Upper lobe of right lung (tissue), 1 donor: Measurements from ENCODE around the gene MGLL. TPM values are rescaled to one million over a fixed set of nuclear protein-coding genes. Genes with fewer than 3 reads are reported as not detected.

ENCODE experiments used
- ATAC-seq: fragments of 200-7000 bp; cut with Tn5 transposase; one replicate; pipeline ENCODE4 v1.9.1; 2020; ENCODE audit warnings: mild to moderate bottlenecking, moderate library complexity
- DNase-seq: peaks from one replicate; pipeline ENCODE4 v3.0.0-alpha.2; 2020
- H3K27ac ChIP-seq: fragments of 200-600 bp; one replicate; pipeline ENCODE4 v1.8.0; 2022
- H3K27me3 ChIP-seq: fragments of 200-600 bp; one replicate; pipeline ENCODE4 v1.8.0; 2022; ENCODE audit warnings: mild to moderate bottlenecking
- H3K36me3 ChIP-seq: fragments of 200-600 bp; one replicate; pipeline ENCODE4 v1.8.0; 2022
- H3K4me1 ChIP-seq: fragments of 200-600 bp; one replicate; pipeline ENCODE4 v1.8.0; 2022
- H3K4me3 ChIP-seq: fragments of 200-600 bp; one replicate; pipeline ENCODE4 v1.8.0; 2022; ENCODE audit warnings: mild to moderate bottlenecking
- H3K9me3 ChIP-seq: fragments of 200-600 bp; one replicate; pipeline ENCODE4 v1.8.0; 2022
- CTCF ChIP-seq: fragments of 200-600 bp; IDR thresholded peaks from one replicate; pipeline ENCODE4 v1.8.0; 2022; ENCODE audit warnings: antibody characterized with exemption
- intact Hi-C: fragments of 100-400 bp; cut with DNase I; formaldehyde crosslinking; loops from one replicate; pipeline ENCODE4 v1.11.0; 2022
- total RNA-seq: library from RNA; stranded (reverse); fragmentation: NEBNext Ultra II Directional; extraction: Animal tissue kit (Norgen Biotek cat#: 25700); gene quantifications from one replicate; pipeline ENCODE4 v1.2.1, GENCODE V29; 2021
- donor health status: DM: no; HTN: yes; CAD: no; lungs with severe emphysema.

Gene MGLL
- total RNA-seq, 1 donor from 2014 or later, result 194 TPM

GRCh38 chr3:127694467-127695215, 127.7 kb downstream of the MGLL start:
- peak; percentile 33 for ATAC-seq
- Histone ChIP-seq H3K27me3 (no peaks in the 10 kb centered on the region), H3K4me3 (no peak overlapping the region), H3K27ac (no peak overlapping the region), H3K36me3 (peaks cover 24% of the 10 kb centered on the region), H3K9me3 (no peaks in the 10 kb centered on the region), H3K4me1 (peaks cover 49% of the 10 kb centered on the region)
- intact Hi-C loops, result no loop called here
- DNase-seq, result peak; percentile 69
- no peak for TF ChIP-seq CTCF

GRCh38 chr3:127693336-127693843, 128.9 kb downstream of the MGLL start:
- no peak overlapping the region for H3K27ac ChIP-seq
- no peak for ATAC-seq
- H3K36me3 ChIP-seq, result peaks cover 24% of the 10 kb centered on the region
- intact Hi-C loops, result no loop called here
- no peak for TF ChIP-seq CTCF
- H3K9me3 ChIP-seq, result no peaks in the 10 kb centered on the region
- peak; percentile 30 for DNase-seq
- H3K27me3 ChIP-seq, result no peaks in the 10 kb centered on the region
- H3K4me3 ChIP-seq, result no peak overlapping the region
- H3K4me1 ChIP-seq, result peaks cover 41% of the 10 kb centered on the region

GRCh38 chr3:127692501-127693335, 129.6 kb downstream of the MGLL start:
- peaks cover 24% of the 10 kb centered on the region for H3K36me3 ChIP-seq
- peak; percentile 49 for DNase-seq
- H3K4me1 ChIP-seq, result peaks cover 36% of the 10 kb centered on the region
- intact Hi-C loops, result no loop called here
- H3K27me3 ChIP-seq, result no peaks in the 10 kb centered on the region
- no peak for ATAC-seq
- H3K9me3 ChIP-seq, result no peaks in the 10 kb centered on the region
- no peak for TF ChIP-seq CTCF
- no peak overlapping the region for H3K27ac ChIP-seq
- no peak overlapping the region for H3K4me3 ChIP-seq

GRCh38 chr3:127691974-127692373, 130.3 kb downstream of the MGLL start:
- TF ChIP-seq CTCF, result no peak
- Histone ChIP-seq H3K4me1 (peaks cover 28% of the 10 kb centered on the region), H3K4me3 (no peak overlapping the region), H3K27me3 (no peaks in the 10 kb centered on the region), H3K36me3 (peaks cover 24% of the 10 kb centered on the region), H3K9me3 (no peaks in the 10 kb centered on the region), H3K27ac (no peak overlapping the region)
- intact Hi-C loops, result no loop called here
- DNase-seq, result peak; percentile 34
- ATAC-seq, result no peak

- H3K27ac ChIP-seq, result peak overlapping the region; percentile 44
- no peak for ATAC-seq
- no peak overlapping the region for H3K4me3 ChIP-seq
- no peaks in the 10 kb centered on the region for H3K27me3 ChIP-seq
- TF ChIP-seq CTCF, result no peak
- H3K9me3 ChIP-seq, result no peaks in the 10 kb centered on the region
- H3K36me3 ChIP-seq, result peaks cover 24% of the 10 kb centered on the region
- peak; percentile 50 for DNase-seq
- H3K4me1 ChIP-seq, result peaks cover 23% of the 10 kb centered on the region
- intact Hi-C loops, result no loop called here
Observed at GRCh38 chr3:127691489-127691888, 130.8 kb downstream of the MGLL start.
